ENCODE measurements around the gene LMF2.
"Not testable (repeated sequence)": the region's sequence is repeated elsewhere in the genome, so short reads cannot be mapped to it uniquely, and the experiment has no call there.

LMF2 gene

DNA sequence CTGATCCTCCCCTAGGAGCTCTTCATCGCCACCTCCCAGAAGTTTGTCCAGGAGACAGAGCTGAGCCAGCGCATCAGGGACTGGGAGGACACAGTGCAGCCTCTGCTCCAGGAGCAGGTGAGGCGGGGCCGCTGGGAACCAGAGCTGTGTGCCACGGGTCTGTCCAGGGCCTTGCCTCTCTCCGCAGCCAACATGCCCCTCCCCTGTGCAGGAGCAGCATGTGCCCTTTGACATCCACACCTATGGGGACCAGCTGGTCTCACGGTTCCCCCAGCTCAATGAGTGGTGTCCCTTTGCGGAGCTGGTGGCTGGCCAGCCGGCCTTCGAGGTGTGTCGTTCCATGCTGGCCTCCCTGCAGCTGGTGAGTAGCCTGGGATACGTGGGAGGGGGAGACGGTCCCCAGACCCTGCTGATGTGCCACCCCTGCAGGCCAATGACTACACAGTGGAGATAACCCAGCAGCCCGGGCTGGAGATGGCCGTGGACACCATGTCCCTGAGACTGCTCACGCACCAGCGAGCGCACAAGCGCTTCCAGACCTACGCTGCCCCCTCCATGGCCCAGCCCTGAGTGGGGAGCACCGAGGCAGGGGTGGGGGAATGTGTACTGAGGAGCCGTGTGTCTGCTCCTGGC, 15.4 kb upstream of the LMF2 start:
- DNase-seq: no peak

DNA sequence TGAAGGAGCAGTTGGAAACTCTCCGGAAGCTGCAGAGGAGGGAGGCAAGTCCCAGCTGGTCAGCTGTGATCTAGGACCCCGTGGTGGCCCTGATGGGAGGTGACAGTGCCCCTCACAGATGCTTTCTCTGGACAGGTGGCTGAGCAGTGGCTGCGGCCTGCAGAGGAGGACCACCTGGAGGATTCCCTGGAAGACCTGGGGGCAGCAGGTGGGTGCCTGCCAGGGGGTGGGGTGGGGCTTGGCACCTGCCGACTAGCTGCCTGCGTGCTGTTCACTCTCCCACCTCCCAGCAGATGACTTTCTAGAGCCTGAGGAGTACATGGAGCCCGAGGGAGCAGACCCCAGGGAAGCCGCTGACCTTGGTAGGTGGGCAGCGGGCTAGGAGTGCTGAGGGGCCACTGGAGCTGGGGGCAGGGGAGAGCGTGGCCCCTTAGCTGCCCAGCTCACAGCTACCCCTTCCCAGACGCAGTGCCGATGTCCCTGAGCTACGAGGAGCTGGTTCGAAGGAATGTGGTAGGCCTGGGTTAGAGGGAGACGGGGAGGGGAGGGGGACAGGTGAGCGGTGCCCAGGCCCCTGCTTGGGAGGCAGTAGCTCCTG, 14.8 kb upstream of the LMF2 start:
- DNase-seq: no peak

DNA sequence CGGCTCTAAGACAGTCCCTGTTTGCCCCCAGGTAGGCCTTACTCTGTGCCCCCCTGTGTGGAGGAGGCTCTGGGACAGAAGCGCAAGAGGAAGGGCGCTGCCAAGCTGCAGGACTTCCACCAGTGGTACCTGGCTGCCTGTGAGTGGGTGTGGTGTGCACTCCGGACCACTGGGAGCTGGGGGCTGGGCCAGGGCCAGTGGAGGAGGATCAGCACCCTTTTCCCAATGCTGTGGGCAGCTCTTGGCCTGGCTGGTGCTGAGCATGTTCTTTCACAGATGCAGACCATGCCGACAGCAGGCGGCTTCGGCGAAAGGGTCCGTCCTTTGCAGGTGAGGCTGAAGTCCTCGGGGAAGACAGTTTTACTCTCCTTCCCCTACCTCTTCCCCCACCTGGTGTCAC, 14.2 kb upstream of the LMF2 start:
- no peak for DNase-seq

DNA sequence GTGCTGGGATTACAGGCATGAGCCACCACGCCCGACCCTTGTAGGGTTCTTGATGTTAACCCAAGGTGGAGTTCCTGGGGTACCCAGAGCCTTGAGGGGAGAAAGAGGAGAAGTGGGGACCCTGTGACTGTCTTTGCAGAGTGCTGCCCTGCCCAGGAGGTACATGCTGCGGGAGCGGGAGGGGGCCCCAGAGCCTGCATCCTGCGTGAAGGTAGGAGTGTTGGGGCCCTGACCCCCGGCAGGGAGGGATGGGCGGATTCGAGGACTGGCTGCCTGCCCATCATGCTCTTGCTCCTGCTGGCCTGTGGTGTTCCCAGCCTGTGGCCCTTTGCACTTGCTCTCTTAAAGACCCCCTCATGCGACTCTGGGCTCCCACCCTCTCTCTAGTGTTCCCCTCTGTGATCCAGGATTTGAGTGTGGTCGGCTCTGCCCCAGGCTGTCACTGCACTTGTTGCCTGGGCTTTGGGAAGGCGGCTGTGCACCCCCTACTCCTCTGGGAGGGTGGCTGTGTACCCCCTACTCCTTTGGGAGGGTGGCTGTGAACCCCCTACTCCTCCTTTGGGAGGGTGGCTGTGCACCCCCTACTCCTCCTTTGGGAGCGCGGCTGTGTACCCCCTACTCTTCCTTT, 13.4 kb upstream of the LMF2 start:
- no peak for DNase-seq

- not testable (repeated sequence) for DNase-seq
Observed at GRCh38 chr22:50520184-50520583, 12.7 kb upstream of the LMF2 start.

GRCh38 chr22:50519151-50519550, 11.6 kb upstream of the LMF2 start:
- DNase-seq: no peak

GRCh38 chr22:50518606-50519005, 11.1 kb upstream of the LMF2 start:
- DNase-seq: no peak

GRCh38 chr22:50517495-50518260, 10.2 kb upstream of the LMF2 start:
- DNase-seq: no peak

DNA sequence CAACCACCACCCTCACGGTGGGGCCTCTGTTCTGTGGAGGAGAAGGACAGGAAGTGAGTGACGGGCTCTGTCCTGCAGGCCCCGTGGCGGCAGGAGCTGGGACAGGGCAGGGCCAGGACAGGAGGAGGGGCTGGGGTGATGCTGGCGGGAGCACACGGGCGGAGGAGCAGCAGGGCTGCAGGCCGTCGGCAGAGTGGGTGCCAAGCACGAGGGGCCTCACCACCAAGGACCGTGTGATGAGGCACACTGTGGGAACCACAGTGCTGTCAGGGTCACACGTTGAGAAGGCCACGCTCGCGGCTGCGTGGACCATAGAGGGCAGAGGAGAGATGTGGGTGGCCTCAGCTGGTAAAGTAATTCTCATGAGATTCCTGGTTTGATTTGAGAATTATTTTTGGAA, 9.4 kb upstream of the LMF2 start:
- DNase-seq: no peak

GRCh38 chr22:50516068-50516467, 8.6 kb upstream of the LMF2 start:
- DNase-seq: no peak

- DNase-seq: no peak
Observed at GRCh38 chr22:50513175-50513574, 5.7 kb upstream of the LMF2 start.

- DNase-seq: no peak
Observed at GRCh38 chr22:50508897-50509296, 1.4 kb upstream of the LMF2 start.

DNA sequence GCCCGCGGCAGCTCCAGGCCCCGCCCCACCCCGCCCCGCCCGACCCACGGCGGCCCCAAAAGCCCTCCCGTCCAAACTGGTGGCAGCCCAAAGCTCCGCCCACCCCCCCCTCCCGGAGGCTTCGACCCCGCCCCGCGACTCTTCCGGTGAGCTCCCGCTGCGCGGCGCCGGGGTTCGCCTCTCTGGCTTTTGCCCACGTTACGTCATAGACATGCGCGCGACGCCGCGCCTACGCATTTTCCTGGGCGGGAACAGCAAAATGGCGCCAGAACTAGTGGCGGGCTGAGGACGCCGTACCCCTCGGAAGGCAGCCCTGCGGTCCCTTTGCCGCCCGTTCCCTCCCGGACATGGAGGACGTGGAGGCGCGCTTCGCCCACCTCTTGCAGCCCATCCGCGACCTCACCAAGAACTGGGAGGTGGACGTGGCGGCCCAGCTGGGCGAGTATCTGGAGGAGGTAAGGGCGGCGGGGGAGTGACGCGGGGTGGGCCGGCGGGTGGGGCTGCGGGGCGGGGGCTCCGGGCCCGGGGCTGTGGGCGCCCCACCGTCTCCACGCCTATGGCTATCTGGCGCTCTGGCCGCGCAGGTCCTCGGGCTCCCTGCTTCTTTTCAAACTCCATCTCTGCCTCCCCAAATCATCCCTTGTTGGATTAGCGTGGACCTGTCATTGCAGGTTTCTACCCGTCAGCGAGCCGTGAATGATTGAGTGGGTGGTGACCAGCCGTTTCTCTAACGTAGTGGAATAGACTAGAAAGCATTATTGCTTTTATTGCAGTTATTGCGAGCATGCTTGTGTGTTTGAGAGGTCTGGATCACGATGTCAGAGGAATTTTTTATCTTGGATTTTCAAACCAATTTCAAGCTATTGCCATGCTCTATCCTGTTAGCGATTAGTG, 736 bp upstream of the LMF2 start, which contains the start of gene NCAPH2:
Gene NCAPH2, plus strand, starts transcription at position 234 of the 894 bp plus-strand sequence. Its CDS starts 114 bp downstream, at position 348.
- peak; percentile 97 for DNase-seq

GRCh38 chr22:50506611-50507420, 686 bp downstream of the LMF2 start:
- DNase-seq: peak; percentile 38

- DNase-seq: no peak
Observed at GRCh38 chr22:50505776-50506610, 1.5 kb downstream of the LMF2 start.

GRCh38 chr22:50505276-50505775, 2.2 kb downstream of the LMF2 start:
- DNase-seq: no peak

DNA sequence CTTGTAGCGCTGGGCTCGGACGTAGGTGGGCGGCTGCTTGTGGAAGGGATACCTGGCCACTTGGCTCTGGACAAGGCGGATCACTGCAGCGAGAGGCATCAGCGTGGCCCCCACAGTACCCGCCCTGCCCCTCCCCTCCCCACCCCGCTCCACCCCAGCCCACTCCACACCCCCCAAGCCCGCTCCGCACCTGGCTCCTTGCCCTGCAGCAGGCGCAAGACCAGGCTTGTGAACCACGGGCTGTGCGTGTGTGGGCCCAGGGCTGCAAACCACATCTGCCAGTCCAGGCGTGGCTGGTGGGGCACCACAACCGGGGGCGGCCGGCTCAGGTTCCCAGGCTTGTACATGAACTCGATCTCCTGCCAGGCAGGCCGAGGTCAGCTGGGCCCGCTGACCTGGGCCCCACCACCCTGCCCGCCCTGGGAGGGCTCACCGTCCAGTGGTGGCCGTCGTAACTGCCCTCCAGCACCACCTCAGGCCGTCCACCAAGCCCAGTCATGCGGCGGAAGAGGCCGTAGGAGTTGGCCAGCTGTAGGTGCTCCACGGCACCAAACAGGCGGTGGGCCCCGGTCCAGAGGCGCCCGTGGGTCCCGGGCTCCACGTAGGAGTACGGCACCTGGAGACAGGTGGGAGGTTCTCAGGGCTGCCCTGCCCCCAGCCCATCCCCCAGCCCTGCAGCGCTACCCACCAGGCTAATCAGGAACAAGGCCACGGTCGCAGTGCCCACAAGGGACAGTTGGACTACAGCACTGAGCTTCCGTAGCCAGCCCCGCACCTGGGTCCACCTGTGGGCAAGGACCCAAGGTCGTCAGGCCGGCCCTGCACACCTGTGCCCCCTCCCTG, 2.9 kb downstream of the LMF2 start:
- DNase-seq: no peak

- no peak for DNase-seq
Observed at GRCh38 chr22:50503475-50504145, 3.9 kb downstream of the LMF2 start.
